Islet of Langerhans (tissue), 1 donor: ENCODE measurements around the gene PHLPP1.

Experiments used
- FAIRE-seq: peaks from one replicate; lab custom pipeline; 2011; peaks lifted over from hg19 to GRCh38; lab: Jason Lieb, UNC

The PHLPP1 gene

GRCh38 chr18:62744076-62744968, 29.0 kb downstream of the PHLPP1 start:
- FAIRE-seq = no peak

- peak; percentile 51 for FAIRE-seq
These were observed 29.9 kb downstream of the PHLPP1 start for GRCh38 chr18:62745089-62745751.

- FAIRE-seq = no peak
These were observed 34.0 kb downstream of the PHLPP1 start for GRCh38 chr18:62749389-62749788.

- FAIRE-seq = no peak
These were observed 36.0 kb downstream of the PHLPP1 start for GRCh38 chr18:62751341-62751821.

GRCh38 chr18:62751977-62752376, 36.6 kb downstream of the PHLPP1 start:
- FAIRE-seq = no peak

GRCh38 chr18:62754026-62754425, 38.7 kb downstream of the PHLPP1 start:
- FAIRE-seq = no peak

GRCh38 chr18:62755454-62755853, 40.1 kb downstream of the PHLPP1 start:
- no peak for FAIRE-seq

GRCh38 chr18:62755946-62756345, 40.6 kb downstream of the PHLPP1 start:
- FAIRE-seq = no peak

GRCh38 chr18:62757399-62758010, 42.2 kb downstream of the PHLPP1 start:
- no peak for FAIRE-seq

GRCh38 chr18:62758591-62758990, 43.2 kb downstream of the PHLPP1 start:
- no peak for FAIRE-seq

- FAIRE-seq = no peak
These were observed 44.5 kb downstream of the PHLPP1 start for GRCh38 chr18:62759704-62760402.

GRCh38 chr18:62760403-62760734, 45.0 kb downstream of the PHLPP1 start:
- no peak for FAIRE-seq

GRCh38 chr18:62763101-62763521, 47.8 kb downstream of the PHLPP1 start:
- FAIRE-seq = no peak

- FAIRE-seq = no peak
These were observed 50.9 kb downstream of the PHLPP1 start for GRCh38 chr18:62766266-62766665.

GRCh38 chr18:62767321-62767720, 52.0 kb downstream of the PHLPP1 start:
- FAIRE-seq = no peak

GRCh38 chr18:62767836-62768557, 52.7 kb downstream of the PHLPP1 start:
- no peak for FAIRE-seq

GRCh38 chr18:62768558-62768943, 53.2 kb downstream of the PHLPP1 start:
- no peak for FAIRE-seq

- no peak for FAIRE-seq
These were observed 53.9 kb downstream of the PHLPP1 start for GRCh38 chr18:62769216-62769615.

- FAIRE-seq = peak; percentile 41
These were observed 56.3 kb downstream of the PHLPP1 start for GRCh38 chr18:62771494-62772270.

- FAIRE-seq = no peak
These were observed 57.7 kb downstream of the PHLPP1 start for GRCh38 chr18:62772860-62773584.
